Measurements from ENCODE around the gene CDH13. TPM values are rescaled to one million over a fixed set of nuclear protein-coding genes. Genes with fewer than 3 reads are reported as not detected.

Gene CDH13
- total and polyA plus RNA-seq, 2 experiments from 2014 or later = 1.6 to 4.4 TPM

DNA sequence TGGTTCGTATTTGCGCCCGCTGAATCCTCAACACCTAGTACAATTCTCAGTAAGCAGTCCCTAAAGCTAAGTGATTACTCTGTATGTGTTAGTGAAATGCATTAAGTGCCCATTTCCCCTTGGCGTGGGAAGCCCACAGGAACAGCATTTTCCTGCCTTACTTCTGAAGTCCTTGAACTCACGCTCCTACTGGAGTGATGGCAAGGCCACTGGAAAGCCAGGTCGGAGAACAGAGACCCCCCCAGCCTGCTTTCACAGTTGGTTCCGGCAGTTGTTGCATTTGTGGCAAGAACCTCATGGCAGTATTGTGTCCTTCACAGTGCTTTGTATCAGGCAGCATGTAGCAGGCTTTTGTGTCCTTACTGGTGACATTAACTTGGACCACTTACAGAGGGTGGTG is 340.7 kb downstream of the CDH13 start:
- H3K9me2 ChIP-seq (ENCODE audit: insufficient read depth) = no peaks in the 10 kb centered on the region
- no peak overlapping the region for H3K4me3 ChIP-seq
- no peaks in the 10 kb centered on the region for H4K20me1 ChIP-seq (replicated peaks; ENCODE audit: insufficient read depth)
- no peaks in the 10 kb centered on the region for H3K79me2 ChIP-seq (replicated peaks; ENCODE audit: insufficient read depth)
- H3K4me2 ChIP-seq = no peak overlapping the region
- TF ChIP-seq, protein P1, sequence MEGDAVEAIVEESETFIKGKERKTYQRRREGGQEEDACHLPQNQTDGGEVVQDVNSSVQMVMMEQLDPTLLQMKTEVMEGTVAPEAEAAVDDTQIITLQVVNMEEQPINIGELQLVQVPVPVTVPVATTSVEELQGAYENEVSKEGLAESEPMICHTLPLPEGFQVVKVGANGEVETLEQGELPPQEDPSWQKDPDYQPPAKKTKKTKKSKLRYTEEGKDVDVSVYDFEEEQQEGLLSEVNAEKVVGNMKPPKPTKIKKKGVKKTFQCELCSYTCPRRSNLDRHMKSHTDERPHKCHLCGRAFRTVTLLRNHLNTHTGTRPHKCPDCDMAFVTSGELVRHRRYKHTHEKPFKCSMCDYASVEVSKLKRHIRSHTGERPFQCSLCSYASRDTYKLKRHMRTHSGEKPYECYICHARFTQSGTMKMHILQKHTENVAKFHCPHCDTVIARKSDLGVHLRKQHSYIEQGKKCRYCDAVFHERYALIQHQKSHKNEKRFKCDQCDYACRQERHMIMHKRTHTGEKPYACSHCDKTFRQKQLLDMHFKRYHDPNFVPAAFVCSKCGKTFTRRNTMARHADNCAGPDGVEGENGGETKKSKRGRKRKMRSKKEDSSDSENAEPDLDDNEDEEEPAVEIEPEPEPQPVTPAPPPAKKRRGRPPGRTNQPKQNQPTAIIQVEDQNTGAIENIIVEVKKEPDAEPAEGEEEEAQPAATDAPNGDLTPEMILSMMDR (conservative IDR thresholded peaks at IDR 0.05; ENCODE audit: low read depth in 2 of 2) = no peak
- TF ChIP-seq ZNF331 (CRISPR knock-in tag; IDR thresholded peaks at IDR 0.05; ENCODE audit: low read depth) (no peak), EZH2phosphoT487 (IDR thresholded peaks at IDR 0.05; ENCODE audit: unreplicated experiment) (no peak), STAT1 (IDR thresholded peaks at IDR 0.05; ENCODE audit: unreplicated experiment) (no peak), CREB1 (CRISPR knock-in tag; IDR thresholded peaks at IDR 0.05; ENCODE audit: low read depth) (no peak)
- no peak overlapping the region for H3K27ac Mint-ChIP-seq
- H3K27me3 Mint-ChIP-seq (ENCODE audit: insufficient read depth, low read depth, poor library complexity) = peaks cover 3% of the 10 kb centered on the region
- DNase-seq (ENCODE audit: low spot score) = no peak
- H3F3A ChIP-seq (replicated peaks; ENCODE audit: low read depth) = no peaks in the 10 kb centered on the region
- no peak overlapping the region for H3K4me3 Mint-ChIP-seq
- no peaks in the 10 kb centered on the region; the same call in 2 of the 3 replicates for H3K36me3 Mint-ChIP-seq (ENCODE audit: low read depth)
- peaks cover 3% of the 10 kb centered on the region; the same call in 2 of the 3 replicates for H3K9me3 Mint-ChIP-seq
- ATAC-seq = no peak
- H3K27me3 ChIP-seq (ENCODE audit: insufficient read depth) = no peaks in the 10 kb centered on the region
- no peak overlapping the region for H3K27ac ChIP-seq (ENCODE audit: low read depth)
- no peaks in the 10 kb centered on the region for H3K4me1 ChIP-seq (ENCODE audit: insufficient read depth)
- no peak overlapping the region for H2AFZ ChIP-seq
- H3K36me3 ChIP-seq (ENCODE audit: insufficient read depth) = no peaks in the 10 kb centered on the region
- no peaks in the 10 kb centered on the region for H3K4me1 Mint-ChIP-seq

DNA sequence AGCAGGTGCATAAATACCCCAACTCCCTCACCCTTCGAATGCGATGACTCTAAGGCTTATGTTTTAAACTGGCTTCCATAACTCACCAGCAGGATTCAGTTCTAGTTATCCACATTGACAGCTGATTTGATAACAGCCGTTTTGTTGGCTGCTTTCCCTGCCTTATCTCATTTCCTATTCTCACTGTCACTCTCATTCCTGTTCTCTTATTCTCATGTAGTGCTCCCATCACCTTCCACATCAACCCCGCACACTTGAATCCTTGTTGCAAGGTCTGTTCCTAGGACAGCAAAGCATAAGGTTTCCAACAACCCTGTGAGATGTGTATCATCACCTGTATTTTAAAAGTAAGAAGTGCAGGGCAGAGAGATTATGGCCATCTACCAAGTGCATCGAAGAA is 344.4 kb downstream of the CDH13 start:
- no peaks in the 10 kb centered on the region for H3K4me1 Mint-ChIP-seq
- H4K20me1 ChIP-seq (replicated peaks; ENCODE audit: insufficient read depth) = no peaks in the 10 kb centered on the region
- no peak overlapping the region for H2AFZ ChIP-seq
- H3K36me3 Mint-ChIP-seq (ENCODE audit: low read depth) = no peaks in the 10 kb centered on the region; the same call in 2 of the 3 replicates
- no peak overlapping the region for H3K4me3 ChIP-seq
- H3K27ac ChIP-seq (ENCODE audit: low read depth) = no peak overlapping the region
- H3K36me3 ChIP-seq (ENCODE audit: insufficient read depth) = no peaks in the 10 kb centered on the region
- no peaks in the 10 kb centered on the region for H3F3A ChIP-seq (replicated peaks; ENCODE audit: low read depth)
- H3K9me3 Mint-ChIP-seq = peaks cover 5% of the 10 kb centered on the region; the same call in 1 of the 3 replicates
- no peaks in the 10 kb centered on the region for H3K9me2 ChIP-seq (ENCODE audit: insufficient read depth)
- H3K4me2 ChIP-seq = no peak overlapping the region
- no peak overlapping the region for H3K27ac Mint-ChIP-seq
- ATAC-seq (no peak), DNase-seq (ENCODE audit: low spot score) (no peak)
- H3K79me2 ChIP-seq (replicated peaks; ENCODE audit: insufficient read depth) = no peaks in the 10 kb centered on the region
- no peak overlapping the region for H3K4me3 Mint-ChIP-seq
- H3K27me3 Mint-ChIP-seq (ENCODE audit: insufficient read depth, low read depth, poor library complexity) = peaks cover 3% of the 10 kb centered on the region
- H3K4me1 ChIP-seq (ENCODE audit: insufficient read depth) = no peaks in the 10 kb centered on the region
- H3K27me3 ChIP-seq (ENCODE audit: insufficient read depth) = no peaks in the 10 kb centered on the region
- TF ChIP-seq, protein P1 (conservative IDR thresholded peaks at IDR 0.05; ENCODE audit: low read depth in 2 of 2) = no peak
- TF ChIP-seq POLR2AphosphoS5 (IDR thresholded peaks at IDR 0.05; ENCODE audit: low read depth) (no peak), NANOG (IDR thresholded peaks at IDR 0.05; ENCODE audit: borderline replicate concordance) (no peak), EZH2 (IDR thresholded peaks at IDR 0.05; ENCODE audit: low read depth, unreplicated experiment) (no peak), CREB1 (CRISPR knock-in tag; IDR thresholded peaks at IDR 0.05; ENCODE audit: low read depth) (no peak), EZH2phosphoT487 (IDR thresholded peaks at IDR 0.05; ENCODE audit: unreplicated experiment) (no peak), ZNF114 (CRISPR knock-in tag; IDR thresholded peaks at IDR 0.05) (no peak)
- TF ChIP-seq, protein P2, sequence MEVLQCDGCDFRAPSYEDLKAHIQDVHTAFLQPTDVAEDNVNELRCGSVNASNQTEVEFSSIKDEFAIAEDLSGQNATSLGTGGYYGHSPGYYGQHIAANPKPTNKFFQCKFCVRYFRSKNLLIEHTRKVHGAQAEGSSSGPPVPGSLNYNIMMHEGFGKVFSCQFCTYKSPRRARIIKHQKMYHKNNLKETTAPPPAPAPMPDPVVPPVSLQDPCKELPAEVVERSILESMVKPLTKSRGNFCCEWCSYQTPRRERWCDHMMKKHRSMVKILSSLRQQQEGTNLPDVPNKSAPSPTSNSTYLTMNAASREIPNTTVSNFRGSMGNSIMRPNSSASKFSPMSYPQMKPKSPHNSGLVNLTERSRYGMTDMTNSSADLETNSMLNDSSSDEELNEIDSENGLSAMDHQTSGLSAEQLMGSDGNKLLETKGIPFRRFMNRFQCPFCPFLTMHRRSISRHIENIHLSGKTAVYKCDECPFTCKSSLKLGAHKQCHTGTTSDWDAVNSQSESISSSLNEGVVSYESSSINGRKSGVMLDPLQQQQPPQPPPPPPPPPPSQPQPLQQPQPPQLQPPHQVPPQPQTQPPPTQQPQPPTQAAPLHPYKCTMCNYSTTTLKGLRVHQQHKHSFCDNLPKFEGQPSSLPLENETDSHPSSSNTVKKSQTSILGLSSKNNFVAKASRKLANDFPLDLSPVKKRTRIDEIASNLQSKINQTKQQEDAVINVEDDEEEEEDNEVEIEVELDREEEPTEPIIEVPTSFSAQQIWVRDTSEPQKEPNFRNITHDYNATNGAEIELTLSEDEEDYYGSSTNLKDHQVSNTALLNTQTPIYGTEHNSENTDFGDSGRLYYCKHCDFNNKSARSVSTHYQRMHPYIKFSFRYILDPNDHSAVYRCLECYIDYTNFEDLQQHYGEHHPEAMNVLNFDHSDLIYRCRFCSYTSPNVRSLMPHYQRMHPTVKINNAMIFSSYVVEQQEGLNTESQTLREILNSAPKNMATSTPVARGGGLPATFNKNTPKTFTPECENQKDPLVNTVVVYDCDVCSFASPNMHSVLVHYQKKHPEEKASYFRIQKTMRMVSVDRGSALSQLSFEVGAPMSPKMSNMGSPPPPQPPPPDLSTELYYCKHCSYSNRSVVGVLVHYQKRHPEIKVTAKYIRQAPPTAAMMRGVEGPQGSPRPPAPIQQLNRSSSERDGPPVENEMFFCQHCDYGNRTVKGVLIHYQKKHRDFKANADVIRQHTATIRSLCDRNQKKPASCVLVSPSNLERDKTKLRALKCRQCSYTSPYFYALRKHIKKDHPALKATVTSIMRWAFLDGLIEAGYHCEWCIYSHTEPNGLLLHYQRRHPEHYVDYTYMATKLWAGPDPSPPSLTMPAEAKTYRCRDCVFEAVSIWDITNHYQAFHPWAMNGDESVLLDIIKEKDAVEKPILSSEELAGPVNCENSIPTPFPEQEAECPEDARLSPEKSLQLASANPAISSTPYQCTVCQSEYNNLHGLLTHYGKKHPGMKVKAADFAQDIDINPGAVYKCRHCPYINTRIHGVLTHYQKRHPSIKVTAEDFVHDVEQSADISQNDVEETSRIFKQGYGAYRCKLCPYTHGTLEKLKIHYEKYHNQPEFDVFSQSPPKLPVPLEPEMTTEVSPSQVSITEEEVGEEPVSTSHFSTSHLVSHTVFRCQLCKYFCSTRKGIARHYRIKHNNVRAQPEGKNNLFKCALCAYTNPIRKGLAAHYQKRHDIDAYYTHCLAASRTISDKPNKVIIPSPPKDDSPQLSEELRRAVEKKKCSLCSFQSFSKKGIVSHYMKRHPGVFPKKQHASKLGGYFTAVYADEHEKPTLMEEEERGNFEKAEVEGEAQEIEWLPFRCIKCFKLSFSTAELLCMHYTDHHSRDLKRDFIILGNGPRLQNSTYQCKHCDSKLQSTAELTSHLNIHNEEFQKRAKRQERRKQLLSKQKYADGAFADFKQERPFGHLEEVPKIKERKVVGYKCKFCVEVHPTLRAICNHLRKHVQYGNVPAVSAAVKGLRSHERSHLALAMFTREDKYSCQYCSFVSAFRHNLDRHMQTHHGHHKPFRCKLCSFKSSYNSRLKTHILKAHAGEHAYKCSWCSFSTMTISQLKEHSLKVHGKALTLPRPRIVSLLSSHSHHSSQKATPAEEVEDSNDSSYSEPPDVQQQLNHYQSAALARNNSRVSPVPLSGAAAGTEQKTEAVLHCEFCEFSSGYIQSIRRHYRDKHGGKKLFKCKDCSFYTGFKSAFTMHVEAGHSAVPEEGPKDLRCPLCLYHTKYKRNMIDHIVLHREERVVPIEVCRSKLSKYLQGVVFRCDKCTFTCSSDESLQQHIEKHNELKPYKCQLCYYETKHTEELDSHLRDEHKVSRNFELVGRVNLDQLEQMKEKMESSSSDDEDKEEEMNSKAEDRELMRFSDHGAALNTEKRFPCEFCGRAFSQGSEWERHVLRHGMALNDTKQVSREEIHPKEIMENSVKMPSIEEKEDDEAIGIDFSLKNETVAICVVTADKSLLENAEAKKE (CRISPR knock-in tag; IDR thresholded peaks at IDR 0.05) = no peak

Measured in GM23338 (cell line).